Measurements from ENCODE around the gene RXRB. TPM values are rescaled to one million over a fixed set of nuclear protein-coding genes. Genes with fewer than 3 reads are reported as not detected.
A peak's percentile ranks its signal among the peaks of the same experiment; 100 is the strongest.

RXRB gene
- total and polyA plus RNA-seq, 2 of the 13 experiments (the other 11 are each of a cell fraction or from before 2014, with no cell fraction given): 26.7 to 55.7 TPM

GRCh38 chr6:33161354-33162331, 38.8 kb downstream of the RXRB start (continued):
- TF ChIP-seq ZNF746 (CRISPR knock-in tag; IDR thresholded peaks at IDR 0.05): no peak
- TF ChIP-seq, protein P1, sequence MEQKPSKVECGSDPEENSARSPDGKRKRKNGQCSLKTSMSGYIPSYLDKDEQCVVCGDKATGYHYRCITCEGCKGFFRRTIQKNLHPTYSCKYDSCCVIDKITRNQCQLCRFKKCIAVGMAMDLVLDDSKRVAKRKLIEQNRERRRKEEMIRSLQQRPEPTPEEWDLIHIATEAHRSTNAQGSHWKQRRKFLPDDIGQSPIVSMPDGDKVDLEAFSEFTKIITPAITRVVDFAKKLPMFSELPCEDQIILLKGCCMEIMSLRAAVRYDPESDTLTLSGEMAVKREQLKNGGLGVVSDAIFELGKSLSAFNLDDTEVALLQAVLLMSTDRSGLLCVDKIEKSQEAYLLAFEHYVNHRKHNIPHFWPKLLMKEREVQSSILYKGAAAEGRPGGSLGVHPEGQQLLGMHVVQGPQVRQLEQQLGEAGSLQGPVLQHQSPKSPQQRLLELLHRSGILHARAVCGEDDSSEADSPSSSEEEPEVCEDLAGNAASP (CRISPR knock-in tag; IDR thresholded peaks at IDR 0.05; ENCODE audit: borderline replicate concordance): peak; percentile 42; the same call in 1 of the 2 replicates
- TF ChIP-seq ZNF33A (CRISPR knock-in tag; IDR thresholded peaks at IDR 0.05; ENCODE audit: borderline replicate concordance): peak; percentile 82; the same call in 1 of the 2 replicates
- no peak for TF ChIP-seq HNF4G (IDR thresholded peaks at IDR 0.05; ENCODE audit: borderline replicate concordance, low read depth, low read length)
- no peak; the same call in 1 of the 2 replicates for TF ChIP-seq HNF4G (CRISPR knock-in tag; IDR thresholded peaks at IDR 0.05; ENCODE audit: borderline replicate concordance, low read depth)
- no peak for TF ChIP-seq SETDB1 (CRISPR knock-in tag; IDR thresholded peaks at IDR 0.05; ENCODE audit: borderline replicate concordance)
- no peak for TF ChIP-seq TMF1 (CRISPR knock-in tag; IDR thresholded peaks at IDR 0.05; ENCODE audit: low read depth)
- TF ChIP-seq GATAD1 (CRISPR knock-in tag; IDR thresholded peaks at IDR 0.05): peak; percentile 15; the same call in 1 of the 2 replicates
- TF ChIP-seq ZNF552 (CRISPR knock-in tag; IDR thresholded peaks at IDR 0.05; ENCODE audit: borderline replicate concordance): 0 out of 2 replicates have a peak, but pooled peaks have one; percentile 36
- TF ChIP-seq, protein P2, sequence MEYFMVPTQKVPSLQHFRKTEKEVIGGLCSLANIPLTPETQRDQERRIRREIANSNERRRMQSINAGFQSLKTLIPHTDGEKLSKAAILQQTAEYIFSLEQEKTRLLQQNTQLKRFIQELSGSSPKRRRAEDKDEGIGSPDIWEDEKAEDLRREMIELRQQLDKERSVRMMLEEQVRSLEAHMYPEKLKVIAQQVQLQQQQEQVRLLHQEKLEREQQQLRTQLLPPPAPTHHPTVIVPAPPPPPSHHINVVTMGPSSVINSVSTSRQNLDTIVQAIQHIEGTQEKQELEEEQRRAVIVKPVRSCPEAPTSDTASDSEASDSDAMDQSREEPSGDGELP (IDR thresholded peaks at IDR 0.05; ENCODE audit: borderline replicate concordance, low read depth): peak; percentile 49; the same call in 1 of the 2 replicates
- peak; percentile 21; the same call in 1 of the 2 replicates for TF ChIP-seq ERF (CRISPR knock-in tag; IDR thresholded peaks at IDR 0.05)
- TF ChIP-seq ZMAT3 (CRISPR knock-in tag; conservative IDR thresholded peaks at IDR 0.05): peak; percentile 62; the same call in 1 of the 2 replicates
- peak; percentile 57; the same call in 1 of the 2 replicates for TF ChIP-seq MEF2D (CRISPR knock-in tag; IDR thresholded peaks at IDR 0.05)
- TF ChIP-seq NFYC (CRISPR knock-in tag; IDR thresholded peaks at IDR 0.05): no peak
- no peak for TF ChIP-seq ZNF503 (CRISPR knock-in tag; IDR thresholded peaks at IDR 0.05)
- TF ChIP-seq PITX1 (CRISPR knock-in tag; IDR thresholded peaks at IDR 0.05): peak; percentile 51; the same call in 1 of the 2 replicates
- no peak for TF ChIP-seq U2AF2 (IDR thresholded peaks at IDR 0.05; ENCODE audit: low read depth, low read length)
- no peak; the same call in 1 of the 2 replicates for TF ChIP-seq ZSCAN25 (CRISPR knock-in tag; IDR thresholded peaks at IDR 0.05)
- TF ChIP-seq SP1 (IDR thresholded peaks at IDR 0.05): no peak
- no peak for TF ChIP-seq SP1 (CRISPR knock-in tag; IDR thresholded peaks at IDR 0.05)
- no peak for TF ChIP-seq SYNCRIP (IDR thresholded peaks at IDR 0.05; ENCODE audit: insufficient read depth, low read depth, low read length)
- TF ChIP-seq SP5 (CRISPR knock-in tag; IDR thresholded peaks at IDR 0.05; ENCODE audit: borderline replicate concordance, low read depth): peak; percentile 11; the same call in 1 of the 2 replicates
- TF ChIP-seq SRSF1 (optimal IDR thresholded peaks at IDR 0.05; ENCODE audit: low read depth, low read length): peak; percentile 49
- peak; percentile 58 for TF ChIP-seq FOXC1 (CRISPR knock-in tag; IDR thresholded peaks at IDR 0.05; ENCODE audit: borderline replicate concordance)
- TF ChIP-seq ZNF331 (CRISPR knock-in tag; IDR thresholded peaks at IDR 0.05): no peak
- TF ChIP-seq IKZF4 (CRISPR knock-in tag; IDR thresholded peaks at IDR 0.05; ENCODE audit: borderline replicate concordance, low read depth, not compliant biosample characterization): peak; percentile 61
- no peak for TF ChIP-seq SRY (CRISPR knock-in tag; IDR thresholded peaks at IDR 0.05)
